Esophagus (tissue), 2 donors: ENCODE measurements around the gene PIP5KL1. TPM values are rescaled to one million over a fixed set of nuclear protein-coding genes. Genes with fewer than 3 reads are reported as not detected.

Experiments used
- H3K27ac ChIP-seq, 2 donors: one replicate each; pipeline ENCODE4 v1.5.1; 2013; ENCODE audit warnings: low read depth in 2 of 2, mild to moderate bottlenecking in 2 of 2, inconsistent platforms in 1 of 2, low read length in 1 of 2, moderate library complexity in 1 of 2
- H3K27me3 ChIP-seq, 2 donors: one replicate each; pipeline ENCODE4 v1.6.1; 2013; ENCODE audit warnings: low read length in 2 of 2, control low read depth in 1 of 2, mild to moderate bottlenecking in 1 of 2; ENCODE audit not compliant: insufficient read depth in 2 of 2, control insufficient read depth in 1 of 2
- H3K36me3 ChIP-seq, 2 donors: one replicate each; pipeline ENCODE4 v1.6.1; 2013; ENCODE audit warnings: low read length in 1 of 2; ENCODE audit not compliant: control insufficient read depth in 2 of 2, insufficient read depth in 2 of 2
- H3K4me1 ChIP-seq, 2 donors: one replicate each; pipeline ENCODE4 v1.6.1; 2013; ENCODE audit warnings: low read length in 1 of 2; ENCODE audit not compliant: control insufficient read depth in 2 of 2, insufficient read depth in 2 of 2
- H3K4me3 ChIP-seq, 2 donors: one replicate each; pipeline ENCODE4 v1.5.1; 2013; ENCODE audit warnings: low read length in 2 of 2, mild to moderate bottlenecking in 2 of 2, low read depth in 1 of 2, moderate library complexity in 1 of 2
- H3K9me3 ChIP-seq, 2 donors: one replicate each; pipeline ENCODE4 v1.6.1; 2013; ENCODE audit warnings: mild to moderate bottlenecking in 2 of 2, low read depth in 1 of 2, low read length in 1 of 2, moderate library complexity in 1 of 2; ENCODE audit not compliant: control insufficient read depth in 2 of 2, insufficient read depth in 1 of 2
- WGBS, 2 donors: extraction: QIAGEN DNeasy Blood & Tissue Kit; methylation state at CpG; one replicate each; pipeline ENCODE4 v1.1.7; 2013; 5-methylcytosine and 5-hydroxymethylcytosine counted together
- polyA plus RNA-seq, 2 donors: library from polyadenylated mRNA; stranded (reverse); fragments of 200-250 nt; gene quantifications; one replicate each; pipeline ENCODE4 v1.2.3, GENCODE V29; 2013
- donor health status: healthy with polysubstance abuse.
- donor health status: Bipolar disorder and iron deficiency.

The PIP5KL1 gene
- polyA plus RNA-seq, 2 donors: 2.7 to 4.8 TPM

DNA sequence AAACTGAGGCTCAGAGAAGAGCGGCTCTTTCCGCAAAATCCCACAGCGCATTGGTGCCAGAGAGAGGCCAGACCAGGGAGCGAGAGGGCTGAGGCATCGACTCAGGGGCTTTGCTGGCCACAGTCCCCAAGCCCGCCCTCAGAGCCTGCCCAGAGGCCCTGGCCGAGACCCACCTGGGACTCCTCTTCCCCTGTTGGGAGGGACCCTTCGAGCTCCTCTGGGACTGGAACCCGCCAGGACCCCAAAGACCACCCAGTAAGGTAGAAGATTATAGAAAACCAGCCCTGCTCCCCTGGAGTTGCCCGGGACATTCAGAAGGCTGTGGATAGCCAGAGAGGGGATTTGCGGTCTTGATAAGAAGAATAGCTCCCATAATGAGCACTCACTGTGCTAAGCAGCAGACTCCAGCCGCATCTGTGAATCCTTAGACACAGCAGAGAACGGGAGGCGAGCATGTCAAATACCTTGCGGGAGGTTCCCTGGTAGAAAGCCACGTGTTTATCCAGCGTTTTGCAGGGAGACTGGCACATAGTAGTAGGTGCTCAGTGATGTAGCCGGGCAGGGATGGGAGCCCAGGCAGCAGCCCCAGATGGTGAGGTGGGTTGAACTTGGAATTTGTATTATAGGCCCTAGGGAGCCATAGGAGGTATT is 52.5 kb downstream of the PIP5KL1 start:
- H3K9me3 ChIP-seq: no peaks in the 10 kb centered on the region
- WGBS, 2 donors: 39 to 45% methylated on average over 18 of the region's 18 CpGs
- peak overlapping the region; percentile 51 to 56 for H3K4me3 ChIP-seq
- peaks cover 0 to 3% of the 10 kb centered on the region in 2 donors for H3K36me3 ChIP-seq
- peak overlapping the region in 1 of 2 donors; percentile 8 for H3K27ac ChIP-seq
- peaks cover 16 to 33% of the 10 kb centered on the region in 2 donors for H3K4me1 ChIP-seq
- H3K27me3 ChIP-seq: no peaks in the 10 kb centered on the region

DNA sequence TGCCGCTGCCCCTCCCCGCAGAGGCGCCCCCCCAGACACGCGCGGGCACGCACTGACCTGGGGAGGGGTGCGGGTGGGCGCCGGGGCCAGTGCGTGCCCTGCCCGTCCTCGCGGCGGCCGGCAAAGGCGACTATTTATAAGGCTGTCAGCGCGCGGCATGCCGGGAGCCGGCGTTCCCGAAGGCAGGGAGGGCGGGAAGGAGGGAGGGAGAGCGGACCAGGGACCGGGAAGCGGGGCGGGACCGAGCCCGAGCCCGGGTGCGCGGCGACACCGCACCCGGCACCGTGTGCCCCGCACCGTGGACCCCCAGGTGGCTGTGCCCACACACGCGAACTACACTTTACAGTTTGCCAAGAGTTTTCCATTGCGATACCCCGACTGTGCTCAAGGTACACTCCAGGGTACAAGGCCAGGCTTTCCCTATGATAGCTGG is 53.0 kb downstream of the PIP5KL1 start, which contains the start of gene AK1:
Gene AK1, minus strand, starts transcription at position 110 of the 433 bp plus-strand sequence. CDS start 3,058 bp downstream, outside the sequence.
- Histone ChIP-seq H3K9me3 (no peaks in the 10 kb centered on the region), H3K36me3 (peaks cover 0 to 3% of the 10 kb centered on the region in 2 donors), H3K27ac (peak within 1 kb of the TSS; percentile 58 to 76), H3K27me3 (no peaks in the 10 kb centered on the region), H3K4me3 (peak within 1 kb of the TSS; percentile 51 to 56), H3K4me1 (peaks cover 16 to 33% of the 10 kb centered on the region in 2 donors)
- WGBS, 2 donors: 1 to 2% methylated on average over 37 to 44 of the region's 44 CpGs

GRCh38 chr9:127876764-127877562 is 53.6 kb downstream of the PIP5KL1 start:
- H3K4me1 ChIP-seq: peaks cover 16 to 33% of the 10 kb centered on the region in 2 donors
- WGBS, 2 donors: 29 to 33% methylated on average over 26 of the region's 26 CpGs
- peak overlapping the region; percentile 58 to 76 for H3K27ac ChIP-seq

GRCh38 chr9:127876026-127876763 is 54.4 kb downstream of the PIP5KL1 start:
- peaks cover 0 to 8% of the 10 kb centered on the region in 2 donors for H3K36me3 ChIP-seq
- H3K4me3 ChIP-seq: no peak overlapping the region
- H3K27me3 ChIP-seq: no peaks in the 10 kb centered on the region
- no peaks in the 10 kb centered on the region for H3K9me3 ChIP-seq
- H3K4me1 ChIP-seq: peaks cover 16 to 33% of the 10 kb centered on the region in 2 donors
- peak overlapping the region in 1 of 2 donors; percentile 76 for H3K27ac ChIP-seq
- WGBS, 2 donors: 75 to 79% methylated on average over 13 to 14 of the region's 14 CpGs

More at GRCh38 chr9:127876764-127877562, 53.6 kb downstream of the PIP5KL1 start:
- no peaks in the 10 kb centered on the region for H3K27me3 ChIP-seq
- H3K36me3 ChIP-seq: peaks cover 0 to 3% of the 10 kb centered on the region in 2 donors
- H3K4me3 ChIP-seq: peak overlapping the region; percentile 51 to 56
- H3K9me3 ChIP-seq: no peaks in the 10 kb centered on the region

DNA sequence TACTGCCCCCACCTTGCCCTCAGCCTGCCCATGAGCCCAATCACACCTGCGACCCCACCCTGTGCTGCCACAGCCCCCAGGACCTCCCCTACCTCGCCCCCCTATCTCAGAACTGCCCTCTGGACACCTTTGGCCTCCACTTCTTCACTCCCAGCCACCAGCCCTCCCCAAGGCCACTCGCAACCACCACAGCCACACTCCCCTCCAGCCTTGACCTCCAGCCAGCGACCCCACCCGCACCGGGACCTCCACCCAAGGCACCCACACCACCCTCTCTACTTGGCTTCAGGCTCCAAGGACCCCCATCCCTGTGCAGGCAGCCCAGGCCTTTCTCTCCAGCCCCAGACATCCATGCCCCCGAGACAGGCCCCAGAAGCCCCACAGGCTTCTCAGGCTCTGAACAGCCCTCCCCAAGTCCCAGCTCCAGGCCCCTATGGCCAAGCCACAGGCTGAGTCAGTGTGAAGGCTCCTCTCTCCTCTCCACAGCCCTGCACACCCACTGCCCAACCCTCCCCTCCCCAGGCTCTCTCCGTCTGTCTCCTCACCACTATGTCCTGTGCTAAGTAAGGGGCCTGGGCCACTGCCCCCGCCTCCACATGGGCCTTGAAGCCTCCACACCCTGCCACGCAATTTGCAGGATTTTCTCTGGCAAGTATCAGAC is 55.1 kb downstream of the PIP5KL1 start:
- no peaks in the 10 kb centered on the region for H3K27me3 ChIP-seq
- peaks cover 0 to 13% of the 10 kb centered on the region in 2 donors for H3K36me3 ChIP-seq
- 78 to 86% methylated on average over 10 of the region's 10 CpGs for WGBS, 2 donors
- no peaks in the 10 kb centered on the region for H3K9me3 ChIP-seq
- H3K27ac ChIP-seq: peak overlapping the region in 1 of 2 donors; percentile 54
- H3K4me1 ChIP-seq: peaks cover 16 to 33% of the 10 kb centered on the region in 2 donors
- H3K4me3 ChIP-seq: no peak overlapping the region

DNA sequence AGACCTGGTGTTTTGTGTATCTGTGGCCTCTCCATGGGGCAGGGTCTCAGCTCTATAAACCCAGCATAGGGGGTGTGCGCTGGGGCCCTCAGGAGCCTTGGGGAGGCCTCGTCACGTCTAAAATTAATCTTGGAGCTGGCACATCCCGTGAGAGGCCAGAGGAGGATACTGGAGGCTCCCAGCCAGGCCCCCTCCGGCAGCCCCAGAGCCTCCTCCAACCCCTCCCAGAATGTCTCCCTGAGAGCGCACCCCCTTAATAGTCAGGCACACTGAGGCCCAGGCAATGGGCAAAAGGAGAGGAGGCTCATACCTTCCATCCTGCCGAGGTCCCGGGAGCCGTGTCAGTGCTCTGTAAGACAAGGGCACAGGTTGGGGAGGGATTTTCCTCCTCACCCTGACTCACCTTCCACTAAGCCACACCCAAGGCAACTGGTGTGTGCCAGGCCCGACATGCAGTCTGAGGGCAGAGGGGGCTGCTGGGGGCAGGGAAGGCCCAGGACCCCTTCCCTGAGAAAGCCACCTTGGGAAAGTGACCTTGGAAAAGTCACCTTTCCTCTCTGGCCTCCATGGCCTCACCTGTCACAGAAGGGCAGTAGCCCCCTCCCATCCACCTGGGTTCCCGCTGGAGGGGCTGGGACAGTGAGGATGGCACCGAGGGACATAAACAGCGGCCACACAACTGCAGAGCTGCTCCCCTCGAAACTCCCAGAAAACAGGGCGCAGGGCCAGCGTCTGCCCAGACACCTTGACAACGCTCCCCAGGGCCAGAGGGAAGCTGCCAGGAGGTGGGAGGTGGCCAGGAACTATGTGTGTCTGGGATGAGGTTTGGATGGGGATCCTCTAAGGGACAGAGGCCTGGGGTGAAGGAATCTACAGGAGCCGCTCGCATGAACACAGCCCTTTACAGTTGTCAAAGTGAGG is 56.0 kb downstream of the PIP5KL1 start:
- H3K9me3 ChIP-seq: no peaks in the 10 kb centered on the region
- WGBS, 2 donors: 45 to 70% methylated on average over 19 of the region's 19 CpGs
- H3K36me3 ChIP-seq: peaks cover 0 to 13% of the 10 kb centered on the region in 2 donors
- no peak overlapping the region for H3K4me3 ChIP-seq
- peak overlapping the region in 1 of 2 donors; percentile 29 for H3K27ac ChIP-seq
- peaks cover 16 to 33% of the 10 kb centered on the region in 2 donors for H3K4me1 ChIP-seq
- no peaks in the 10 kb centered on the region for H3K27me3 ChIP-seq

DNA sequence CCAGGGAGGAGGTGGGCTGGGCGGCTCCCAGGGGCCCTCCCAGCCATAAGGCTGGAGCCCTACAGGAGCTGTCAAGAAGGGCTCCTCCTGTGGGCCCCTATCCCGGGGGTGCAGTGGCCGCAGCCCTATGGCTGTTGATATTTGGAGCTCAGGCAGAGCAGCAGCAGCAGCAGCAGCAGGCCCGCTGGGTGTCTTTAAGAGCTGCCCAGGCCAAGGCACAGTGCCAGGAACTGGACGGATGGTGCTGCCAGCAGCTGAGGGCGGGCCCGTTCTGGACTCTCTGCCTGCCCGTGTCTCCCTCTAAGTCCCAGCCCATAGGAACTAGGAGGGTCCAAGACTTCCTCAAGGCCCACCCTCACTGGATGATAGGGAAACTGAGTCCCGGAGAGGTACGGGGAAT is 56.7 kb downstream of the PIP5KL1 start:
- H3K4me1 ChIP-seq: peaks cover 16 to 33% of the 10 kb centered on the region in 2 donors
- H3K27ac ChIP-seq: no peak overlapping the region
- no peaks in the 10 kb centered on the region for H3K9me3 ChIP-seq
- no peak overlapping the region for H3K4me3 ChIP-seq
- WGBS, 2 donors: 54 to 59% methylated on average over 10 of the region's 10 CpGs
- peaks cover 0 to 13% of the 10 kb centered on the region in 2 donors for H3K36me3 ChIP-seq
- no peaks in the 10 kb centered on the region for H3K27me3 ChIP-seq

- Histone ChIP-seq H3K4me3 (no peak overlapping the region), H3K27me3 (no peaks in the 10 kb centered on the region), H3K9me3 (no peaks in the 10 kb centered on the region), H3K27ac (no peak overlapping the region), H3K4me1 (peaks cover 16 to 33% of the 10 kb centered on the region in 2 donors), H3K36me3 (peaks cover 0 to 13% of the 10 kb centered on the region in 2 donors)
- 74 to 79% methylated on average over 19 of the region's 19 CpGs for WGBS, 2 donors
Observed at GRCh38 chr9:127873223-127873691, 57.3 kb downstream of the PIP5KL1 start.
